ENCODE measurements around the gene VIT.

VIT gene, protein sequence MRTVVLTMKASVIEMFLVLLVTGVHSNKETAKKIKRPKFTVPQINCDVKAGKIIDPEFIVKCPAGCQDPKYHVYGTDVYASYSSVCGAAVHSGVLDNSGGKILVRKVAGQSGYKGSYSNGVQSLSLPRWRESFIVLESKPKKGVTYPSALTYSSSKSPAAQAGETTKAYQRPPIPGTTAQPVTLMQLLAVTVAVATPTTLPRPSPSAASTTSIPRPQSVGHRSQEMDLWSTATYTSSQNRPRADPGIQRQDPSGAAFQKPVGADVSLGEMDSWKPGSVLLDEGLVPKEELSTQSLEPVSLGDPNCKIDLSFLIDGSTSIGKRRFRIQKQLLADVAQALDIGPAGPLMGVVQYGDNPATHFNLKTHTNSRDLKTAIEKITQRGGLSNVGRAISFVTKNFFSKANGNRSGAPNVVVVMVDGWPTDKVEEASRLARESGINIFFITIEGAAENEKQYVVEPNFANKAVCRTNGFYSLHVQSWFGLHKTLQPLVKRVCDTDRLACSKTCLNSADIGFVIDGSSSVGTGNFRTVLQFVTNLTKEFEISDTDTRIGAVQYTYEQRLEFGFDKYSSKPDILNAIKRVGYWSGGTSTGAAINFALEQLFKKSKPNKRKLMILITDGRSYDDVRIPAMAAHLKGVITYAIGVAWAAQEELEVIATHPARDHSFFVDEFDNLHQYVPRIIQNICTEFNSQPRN

DNA sequence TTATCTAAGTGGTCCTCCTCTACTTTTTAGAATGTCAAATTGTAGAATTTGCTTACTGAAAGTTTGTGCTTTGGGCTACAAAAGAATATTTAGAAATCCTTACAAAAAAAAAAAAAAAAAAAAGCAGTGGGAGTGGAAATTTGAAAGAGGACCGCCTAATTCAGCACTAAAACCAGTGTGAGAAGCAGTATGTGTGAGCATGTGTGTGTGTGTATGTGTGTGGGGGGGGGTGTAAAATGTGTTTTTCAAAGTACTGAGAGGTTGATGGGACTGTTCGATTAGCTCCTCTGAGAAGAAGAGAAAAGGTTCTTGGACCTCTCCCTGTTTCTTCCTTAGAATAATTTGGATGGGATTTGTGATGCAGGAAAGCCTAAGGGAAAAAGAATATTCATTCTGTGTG, at the start of gene VIT:
TSS of gene VIT (plus strand) at position 175 of the 400 bp plus-strand sequence. CDS start 19,664 bp downstream, outside the sequence.
- DNase-seq = no peak

DNA sequence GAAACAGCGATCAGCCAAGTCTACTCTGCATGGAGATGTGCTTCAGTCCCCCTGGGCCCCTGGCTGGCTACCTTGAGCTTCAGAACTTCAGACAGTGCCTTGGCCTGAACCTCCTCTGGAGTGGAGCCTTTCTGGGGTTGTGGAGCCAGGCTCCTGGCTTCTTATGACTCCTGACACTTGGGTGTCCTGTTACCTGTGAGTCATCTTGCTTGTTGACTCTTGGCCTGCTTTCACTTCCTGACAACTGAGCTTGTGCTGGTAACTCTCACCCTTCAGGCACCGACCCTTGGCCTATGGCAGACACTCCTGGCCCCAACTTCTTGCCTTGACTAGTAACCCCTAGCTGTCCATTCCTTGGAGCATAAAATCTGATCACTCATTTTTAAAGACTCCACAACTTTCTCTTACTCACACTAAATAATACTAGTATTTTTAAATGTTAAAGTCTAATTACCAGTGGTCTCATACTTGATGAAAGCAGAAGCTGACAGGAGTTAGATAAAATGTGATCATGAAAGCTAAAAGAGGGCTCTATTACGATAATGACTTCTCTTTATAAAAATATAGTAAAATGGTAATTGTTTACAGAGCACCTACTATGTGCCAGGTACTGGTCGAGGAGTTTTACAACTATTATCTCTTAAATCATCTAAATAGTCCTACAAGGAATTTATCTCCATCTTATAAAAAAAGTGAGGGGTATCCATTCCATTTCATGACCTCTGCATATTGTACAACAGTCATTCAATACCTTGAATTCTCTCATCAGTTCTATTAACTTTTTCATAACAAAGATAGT, 46.3 kb upstream of the VIT start:
- DNase-seq = peak; percentile 37

DNA sequence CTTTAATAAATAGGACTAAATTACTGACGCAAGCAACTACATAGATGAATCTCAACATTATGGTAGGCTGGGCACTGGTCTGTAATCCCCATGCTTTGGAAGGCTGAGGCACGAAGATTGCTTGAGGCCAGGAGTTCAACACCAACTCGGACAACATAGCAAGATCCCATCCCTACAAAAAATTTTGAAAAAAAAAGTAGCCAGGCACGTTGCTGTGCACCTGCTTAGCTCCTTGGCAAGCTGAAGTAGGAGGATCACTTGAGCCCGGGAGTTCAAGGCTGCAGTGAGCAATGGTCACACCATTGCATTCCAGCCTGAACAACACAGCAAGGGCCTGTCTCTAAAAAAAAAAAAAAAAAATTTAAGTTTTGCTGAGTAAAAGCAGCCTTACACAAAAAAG, 43.4 kb upstream of the VIT start:
- DNase-seq = no peak

DNA sequence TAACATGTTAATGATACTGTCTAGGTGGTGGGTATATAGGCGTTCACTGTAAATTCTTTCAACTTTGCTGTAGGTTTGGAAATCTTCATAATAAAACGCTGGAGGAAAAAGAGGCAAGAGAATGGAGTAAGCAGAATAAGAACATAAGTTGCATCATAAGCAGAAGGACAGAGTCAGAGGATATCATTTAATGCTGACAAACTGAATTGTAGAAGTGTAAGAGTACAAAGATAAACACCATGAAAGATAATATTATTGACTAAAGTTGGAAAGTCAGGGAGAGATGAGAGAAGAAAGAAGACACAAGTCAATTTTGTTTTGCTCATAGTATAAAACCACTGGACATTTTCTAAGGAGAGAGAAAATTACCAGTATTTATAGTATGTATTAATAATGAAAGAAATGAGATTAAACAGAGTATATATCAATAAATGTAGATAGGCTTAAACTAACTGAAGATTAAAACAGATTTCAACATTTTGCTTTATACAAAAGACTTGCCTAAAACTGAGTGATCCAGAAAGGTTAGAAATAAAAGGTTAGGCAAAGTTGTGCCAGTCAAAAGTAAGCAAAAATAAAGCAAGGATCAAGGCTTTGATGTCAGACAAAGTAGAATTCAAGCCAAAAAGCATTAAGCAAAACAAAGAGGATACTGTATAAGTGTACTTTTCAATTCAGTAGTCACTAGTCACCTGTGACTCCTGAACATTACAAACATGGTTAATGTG, 42.4 kb upstream of the VIT start:
- DNase-seq = no peak

DNA sequence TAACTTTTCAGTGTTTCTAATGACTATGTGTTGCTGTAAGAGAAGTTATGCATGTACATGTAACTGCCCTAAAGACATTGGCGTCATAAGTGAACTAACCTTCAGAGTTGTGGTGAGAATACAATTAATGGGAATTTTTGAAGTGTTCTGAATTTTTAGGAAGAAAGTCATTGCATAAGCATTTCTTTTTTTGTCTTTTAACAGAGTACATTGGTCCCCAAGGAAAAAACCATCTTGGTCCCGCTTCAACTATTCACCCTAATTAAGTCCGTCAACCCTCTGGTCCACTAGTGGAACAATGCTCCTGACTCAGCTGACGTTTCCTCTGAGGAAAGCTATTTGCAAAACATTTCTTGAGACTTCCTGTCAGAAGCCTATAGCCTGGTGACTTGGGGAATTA, 41.1 kb upstream of the VIT start:
- DNase-seq = no peak

DNA sequence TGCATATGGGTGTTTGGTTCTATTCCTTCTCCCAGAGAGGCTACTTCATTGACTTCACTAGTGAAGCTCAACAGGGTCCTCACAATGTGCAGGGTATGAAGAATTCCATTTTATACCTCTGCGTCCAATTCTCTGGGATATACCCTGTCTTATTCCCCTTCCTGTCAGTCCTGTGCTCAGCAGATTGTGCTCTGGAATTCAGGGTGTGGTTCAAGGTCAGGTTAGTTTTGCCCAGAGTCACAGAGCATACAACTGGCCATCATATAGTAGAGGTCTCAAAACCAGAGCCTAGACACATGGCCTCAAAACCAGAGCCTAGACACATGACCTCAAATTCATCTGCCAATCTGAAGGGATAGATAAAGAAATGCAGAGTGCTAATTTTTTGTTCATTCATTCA, 38.8 kb upstream of the VIT start:
- no peak for DNase-seq

DNA sequence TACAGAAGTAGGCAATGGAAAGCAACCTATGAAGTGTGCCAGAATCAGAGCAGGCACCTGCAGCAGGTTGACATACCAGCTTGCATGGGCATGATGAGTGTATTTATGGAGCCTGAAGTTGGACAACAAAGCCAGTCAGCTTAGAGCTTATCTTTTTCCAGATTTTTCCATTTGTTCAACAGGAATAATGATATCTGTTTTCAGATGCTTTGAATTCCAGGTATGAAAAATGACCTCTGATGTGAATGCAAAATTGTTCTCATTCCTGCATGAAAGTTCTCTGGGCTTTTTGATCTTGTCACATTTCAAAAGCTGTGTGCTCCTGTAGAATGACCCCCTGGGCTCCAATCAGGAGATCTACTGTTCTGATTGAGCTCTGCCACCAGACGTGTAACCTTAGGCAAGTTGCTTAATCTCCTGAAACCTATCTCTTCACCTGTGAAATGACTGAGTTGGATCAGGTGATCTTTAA, 38.2 kb upstream of the VIT start:
- no peak for DNase-seq

DNA sequence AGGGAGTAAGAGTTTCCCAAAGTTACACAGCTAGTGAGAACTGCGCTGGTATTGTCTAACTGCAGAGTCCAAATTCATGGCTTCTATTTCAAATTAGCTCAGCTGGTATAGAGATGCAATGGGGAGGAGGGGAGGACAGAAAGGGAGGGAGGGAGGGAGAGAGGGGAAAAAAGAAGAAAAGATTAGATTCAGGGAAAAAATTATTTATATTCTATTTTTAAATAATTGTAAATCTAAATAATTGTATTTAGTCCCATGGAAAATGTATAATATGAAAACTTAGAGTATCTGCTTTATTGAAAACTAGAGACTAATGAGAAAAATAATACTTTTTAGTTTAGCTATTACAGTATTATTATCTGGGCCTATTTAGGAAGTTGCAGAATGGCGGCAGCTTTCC, 37.3 kb upstream of the VIT start:
- DNase-seq = no peak

DNA sequence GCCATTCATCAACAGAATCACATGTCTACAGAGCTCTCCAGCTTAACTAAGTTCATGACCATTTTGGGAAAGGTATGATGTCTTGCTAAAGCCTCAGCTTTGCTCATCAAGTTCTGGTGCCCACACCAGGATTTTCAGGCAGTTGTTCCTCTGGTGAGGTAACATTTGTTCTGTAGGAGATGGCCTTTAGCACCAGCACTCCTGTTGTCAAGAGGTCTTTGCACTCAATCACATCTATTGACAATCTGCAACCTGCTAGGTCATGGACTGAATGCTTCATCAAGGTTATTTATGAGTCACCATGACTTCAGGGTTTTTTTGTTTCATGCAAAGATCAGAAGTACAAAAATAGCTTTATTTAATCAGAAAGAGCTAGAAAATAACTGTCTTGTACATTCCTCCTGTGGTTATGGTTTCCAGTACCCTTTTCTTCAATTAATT, 36.6 kb upstream of the VIT start:
- DNase-seq = no peak

DNA sequence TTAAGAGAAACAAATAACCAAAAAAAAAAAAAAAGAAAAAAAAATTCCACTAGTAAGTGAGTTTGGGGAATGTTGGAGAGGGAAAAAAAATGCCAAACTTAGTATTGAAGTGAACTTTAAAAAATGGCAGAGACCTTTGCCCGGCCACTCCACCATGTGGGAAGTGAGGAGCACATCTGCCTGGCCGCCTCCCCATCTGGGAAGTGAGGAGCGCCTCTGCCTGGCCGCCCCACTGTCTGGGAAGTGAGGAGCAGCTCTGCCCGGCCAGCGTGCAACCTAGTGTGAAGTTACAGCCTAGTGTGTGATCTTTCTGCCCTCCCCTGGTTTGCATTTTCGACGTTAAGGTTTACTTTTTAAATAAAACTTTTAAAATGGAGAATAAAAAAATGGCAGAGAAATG, 33.9 kb upstream of the VIT start:
- no peak for DNase-seq

DNA sequence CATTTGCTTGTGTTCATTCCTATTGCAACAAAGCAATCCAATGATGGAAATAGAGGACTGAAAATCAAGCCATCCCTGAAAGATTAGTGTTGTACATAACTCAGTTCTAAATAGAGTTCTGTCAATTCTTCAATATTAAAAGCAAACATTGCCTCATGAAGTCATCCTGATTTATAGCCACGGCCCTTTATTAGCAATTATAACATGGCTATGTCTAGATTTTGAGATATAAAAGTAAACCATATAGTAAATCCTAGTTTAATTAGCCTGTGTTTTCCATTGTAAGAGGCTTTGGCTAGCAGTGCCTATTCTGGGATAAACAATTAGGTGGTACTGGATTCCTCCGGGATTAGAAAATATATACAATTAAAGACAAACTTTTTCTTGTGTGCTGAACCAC, 33.2 kb upstream of the VIT start:
- DNase-seq = no peak

DNA sequence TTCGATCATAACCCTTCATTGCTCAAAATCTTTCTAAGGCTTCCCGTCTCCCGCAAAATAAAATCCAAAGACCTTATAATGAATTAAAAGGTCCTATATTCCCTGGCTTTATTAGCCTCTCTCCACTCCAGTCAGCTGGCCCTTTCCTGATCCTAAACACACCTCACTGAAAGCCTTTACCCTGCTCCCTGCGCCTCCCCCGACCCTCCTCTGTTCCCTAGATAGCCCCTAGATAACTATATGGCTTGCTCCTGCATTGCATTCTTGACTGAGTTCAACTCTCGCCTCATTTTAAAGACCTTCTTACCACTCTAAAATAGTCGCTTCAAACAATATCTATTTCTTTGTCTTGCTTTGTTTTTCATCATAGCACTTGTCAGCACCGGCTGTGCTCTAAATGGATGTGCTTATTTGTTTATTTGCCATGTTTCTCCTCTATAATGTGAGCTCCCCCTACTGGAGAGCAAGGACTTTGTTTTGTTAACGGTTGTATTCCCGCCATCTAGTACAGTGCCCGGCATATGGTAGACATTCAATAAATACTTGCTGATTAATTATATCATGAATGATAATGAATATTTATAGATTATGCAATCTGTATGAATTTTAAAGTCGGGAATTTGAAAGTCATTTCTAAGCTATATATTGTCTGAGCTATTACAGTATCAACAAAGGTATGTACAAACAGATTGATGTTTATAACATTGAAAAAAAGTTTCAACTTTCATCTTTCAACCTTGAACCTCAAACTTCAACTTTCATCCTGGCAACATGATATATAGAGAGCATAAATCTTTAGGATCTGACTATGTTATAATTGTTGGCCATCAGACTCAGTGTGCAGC, 32.4 kb upstream of the VIT start:
- DNase-seq = peak; percentile 66

DNA sequence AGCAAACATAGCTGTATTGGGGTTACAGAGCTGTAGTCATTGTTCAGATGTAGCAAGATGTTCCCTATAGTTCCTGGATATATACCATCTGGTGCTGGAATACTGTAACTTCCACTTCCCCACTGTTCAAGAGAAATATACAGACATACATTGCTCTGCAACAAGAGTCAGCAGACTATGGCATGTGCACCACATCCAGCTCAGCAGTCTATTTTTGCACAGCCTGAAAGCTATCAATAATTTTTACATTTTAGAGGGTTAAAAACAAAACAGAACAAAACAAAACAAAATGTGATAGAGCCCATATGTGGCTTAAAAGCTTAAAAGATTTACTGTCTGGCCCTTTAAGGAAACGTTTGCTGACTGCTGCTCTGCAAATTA, 31.8 kb upstream of the VIT start:
- no peak for DNase-seq

DNA sequence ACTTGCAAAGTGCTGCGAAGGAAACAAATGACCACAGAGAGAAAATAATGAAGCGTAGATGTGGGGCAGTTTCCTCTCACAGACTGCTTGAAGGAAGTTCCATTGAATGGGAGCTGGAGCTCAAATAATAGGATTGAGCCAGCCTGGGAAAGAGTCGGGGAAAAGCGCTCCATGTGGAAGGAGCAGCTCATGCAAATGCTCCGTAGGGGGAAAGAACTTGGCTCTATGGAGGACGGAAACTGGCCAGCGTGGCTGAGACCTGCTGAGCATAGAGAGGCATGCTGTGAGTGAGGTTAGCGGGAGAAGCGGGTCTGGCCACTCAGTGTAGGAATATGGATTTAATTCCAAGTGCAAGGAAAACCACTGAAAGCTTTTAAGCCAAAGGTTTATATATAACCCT, 28.6 kb upstream of the VIT start:
- no peak for DNase-seq

DNA sequence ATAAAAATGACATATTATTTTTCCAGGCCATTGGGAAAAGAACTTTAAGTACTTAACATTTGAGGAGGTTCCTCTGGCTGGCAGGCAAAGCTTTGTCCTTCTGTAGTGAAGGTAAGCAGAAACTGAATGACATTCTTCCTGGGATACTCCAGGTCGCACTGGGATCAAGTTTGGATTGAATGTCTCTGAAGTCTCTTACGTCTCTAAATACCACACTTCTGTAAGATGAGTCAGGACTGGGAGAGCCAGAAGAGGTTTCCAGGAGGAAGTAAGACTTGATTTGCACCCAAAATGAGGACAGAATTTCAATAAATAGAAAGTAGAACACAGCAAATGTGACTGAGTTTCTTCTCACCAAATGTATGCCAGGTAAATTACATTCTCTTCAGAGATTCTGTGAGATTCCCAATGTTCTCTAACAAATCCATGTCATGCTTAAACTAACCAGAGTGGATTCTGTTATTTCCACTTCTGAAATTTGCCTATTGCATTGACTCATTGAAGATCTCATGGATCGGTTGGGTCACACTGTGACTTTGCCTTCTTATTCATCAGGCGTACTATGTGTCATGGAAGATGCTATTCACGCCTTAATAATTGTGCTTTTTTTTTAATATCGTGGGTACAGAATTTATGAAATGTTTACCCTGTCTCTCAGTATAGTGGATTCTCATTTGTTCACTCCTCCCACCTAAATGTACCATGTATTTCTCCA, 25.5 kb upstream of the VIT start:
- no peak for DNase-seq

DNA sequence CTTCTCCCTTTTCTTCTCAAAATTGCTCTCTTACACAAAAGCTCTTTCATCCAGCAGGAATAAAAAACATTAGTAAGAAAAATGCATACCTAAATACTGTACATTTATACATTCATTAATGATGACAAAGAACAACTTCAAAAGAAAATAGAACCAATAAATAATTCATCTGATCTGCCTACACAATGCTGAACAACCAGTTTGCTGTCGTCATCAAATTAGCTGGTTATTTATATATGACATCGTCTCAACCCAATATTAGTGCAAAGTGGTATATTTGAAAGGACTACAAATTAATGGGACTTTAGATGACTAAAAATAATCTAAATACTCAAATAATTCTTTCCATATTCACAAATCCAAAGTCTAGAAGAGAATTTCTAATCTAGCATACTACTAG, 24.8 kb upstream of the VIT start:
- DNase-seq = no peak

DNA sequence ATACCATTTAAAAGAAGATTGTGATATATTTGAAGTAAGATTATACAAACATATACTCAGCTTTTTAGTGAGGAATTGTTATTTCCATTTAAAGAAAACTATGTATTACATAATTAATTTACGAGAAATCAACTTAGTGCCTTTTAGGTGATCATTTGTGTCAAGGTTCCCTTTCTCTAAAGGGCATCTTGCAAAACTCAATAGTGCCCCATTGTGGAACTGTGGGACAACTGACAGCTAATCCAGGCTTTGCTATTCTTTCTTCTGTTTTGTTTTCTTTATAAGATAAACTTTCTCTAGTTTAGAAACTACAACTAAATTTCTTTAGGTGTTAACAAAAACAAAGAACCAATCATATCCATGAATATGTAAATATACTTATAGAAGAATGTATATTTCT, 24.3 kb upstream of the VIT start:
- DNase-seq = peak; percentile 46

DNA sequence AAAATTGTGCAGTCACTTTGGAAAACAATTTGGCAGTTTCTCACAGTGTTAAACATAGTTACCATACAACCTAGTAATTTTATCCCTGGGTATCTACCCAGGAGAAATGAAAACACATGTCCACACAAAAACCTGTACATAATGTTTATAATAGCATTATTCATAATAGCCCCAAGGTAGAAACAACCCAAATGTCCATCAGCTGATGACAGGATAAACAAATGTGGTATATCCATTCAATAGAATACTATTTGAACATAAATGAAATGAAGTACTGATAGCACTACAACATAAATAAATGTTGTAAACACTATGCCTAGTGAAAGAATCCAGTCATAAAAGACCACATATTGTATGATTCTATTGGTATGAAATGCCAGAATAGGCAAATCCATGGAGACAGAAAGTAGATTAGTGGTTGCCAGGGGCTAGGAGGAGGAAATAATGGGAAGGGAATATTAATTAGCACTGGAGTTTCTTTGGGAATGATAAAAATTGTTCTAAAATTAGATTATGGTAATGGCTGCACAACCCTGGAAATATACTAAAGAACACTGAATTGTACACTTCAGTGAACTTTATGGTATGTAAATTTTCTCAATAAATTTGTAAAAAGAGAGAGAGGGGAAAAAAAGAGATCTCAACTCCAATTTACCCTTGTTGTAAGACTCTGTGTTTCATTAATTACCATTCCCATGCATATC, 20.8 kb upstream of the VIT start:
- no peak for DNase-seq

DNA sequence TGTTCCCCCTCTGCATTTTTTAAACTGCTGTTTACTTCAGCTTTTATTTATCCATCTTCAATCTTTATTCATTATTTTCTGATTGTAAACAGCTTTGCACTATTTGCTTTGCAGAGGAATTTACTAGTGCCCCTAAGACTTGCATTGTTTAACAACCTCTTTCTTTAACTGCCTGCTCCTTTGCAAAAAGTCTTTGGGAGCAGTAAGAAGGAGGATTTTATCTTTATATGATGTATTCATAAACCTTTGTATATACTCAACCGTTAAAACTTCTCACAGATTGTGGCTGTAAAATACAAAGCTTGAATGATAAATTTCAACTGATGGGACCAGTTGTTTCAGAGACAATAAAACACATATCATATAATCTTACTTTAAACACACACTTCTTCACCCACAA, 20.1 kb upstream of the VIT start:
- DNase-seq = no peak

DNA sequence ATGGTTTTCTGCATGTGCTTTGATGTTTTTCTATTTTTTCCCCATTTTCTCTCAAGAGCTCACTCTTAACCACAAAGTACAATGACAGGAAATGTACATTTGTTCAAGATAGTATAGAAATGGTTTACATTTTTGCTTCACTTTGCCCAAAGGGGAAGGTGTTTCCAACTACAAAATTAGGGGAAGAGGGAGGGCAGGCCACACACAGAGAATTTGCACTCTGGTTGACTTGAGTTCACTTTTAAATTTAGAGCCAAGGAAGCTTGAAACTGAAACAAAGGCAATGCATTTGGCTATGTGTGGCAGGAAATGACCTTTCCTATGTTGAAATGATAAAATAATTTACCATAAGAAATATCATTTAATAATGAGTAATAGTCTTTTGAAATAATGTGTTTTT, 19.1 kb upstream of the VIT start:
- no peak for DNase-seq

Measured in kidney glomerular epithelial cell (primary cell).